Measurements from ENCODE around the gene TNNT2.

- no peak for TF ChIP-seq FOXM1 (IDR thresholded peaks at IDR 0.05; ENCODE audit: borderline replicate concordance)
- no peak for TF ChIP-seq FOXK2 (IDR thresholded peaks at IDR 0.05)
- no peak for TF ChIP-seq HDGF (IDR thresholded peaks at IDR 0.05; ENCODE audit: borderline replicate concordance)
- no peak for TF ChIP-seq SUZ12 (IDR thresholded peaks at IDR 0.05)
- no peak for TF ChIP-seq BHLHE40 (IDR thresholded peaks at IDR 0.05; ENCODE audit: borderline replicate concordance)
These were observed 44.7 kb downstream of the TNNT2 start for GRCh38 chr1:201332616-201333335.

Measured in HEK293T (cell line).